NCI-H2029 treated with DMSO at 0.1 percent for 48 hours (cell line): ENCODE data around the gene MTUS2.

Experiments
- DNase-seq: peaks from one replicate; lab custom pipeline; 2025; lab: John Stamatoyannopoulos, UW

The MTUS2 gene

GRCh38 chr13:29484796-29485195 is 664.7 kb downstream of the MTUS2 start:
- no peak for DNase-seq

GRCh38 chr13:29486551-29486950 is 666.4 kb downstream of the MTUS2 start:
- DNase-seq: no peak

GRCh38 chr13:29487466-29488454 is 667.6 kb downstream of the MTUS2 start:
- no peak for DNase-seq

GRCh38 chr13:29489650-29490560 is 669.8 kb downstream of the MTUS2 start:
- no peak for DNase-seq

- DNase-seq: no peak
These were observed 670.4 kb downstream of the MTUS2 start for GRCh38 chr13:29490561-29490885.

GRCh38 chr13:29491248-29491647 is 671.1 kb downstream of the MTUS2 start:
- no peak for DNase-seq

- no peak for DNase-seq
These were observed 673.7 kb downstream of the MTUS2 start for GRCh38 chr13:29493796-29494195.

- DNase-seq: no peak
These were observed 674.4 kb downstream of the MTUS2 start for GRCh38 chr13:29494520-29494919.

- DNase-seq: no peak
These were observed 676.1 kb downstream of the MTUS2 start for GRCh38 chr13:29496241-29496712.

GRCh38 chr13:29497137-29497654 is 677.1 kb downstream of the MTUS2 start:
- DNase-seq: no peak

GRCh38 chr13:29498426-29499040 is 678.4 kb downstream of the MTUS2 start:
- DNase-seq: no peak

GRCh38 chr13:29499506-29500165 is 679.5 kb downstream of the MTUS2 start:
- DNase-seq: no peak

GRCh38 chr13:29500386-29500785 is 680.2 kb downstream of the MTUS2 start:
- DNase-seq: no peak

- DNase-seq: no peak
These were observed 681.5 kb downstream of the MTUS2 start for GRCh38 chr13:29501674-29502073.

GRCh38 chr13:29502391-29503008 is 682.4 kb downstream of the MTUS2 start:
- DNase-seq: no peak

- DNase-seq: no peak
These were observed 683.1 kb downstream of the MTUS2 start for GRCh38 chr13:29503041-29503837.

GRCh38 chr13:29504691-29505090 is 684.6 kb downstream of the MTUS2 start:
- DNase-seq: no peak

- no peak for DNase-seq
These were observed 685.4 kb downstream of the MTUS2 start for GRCh38 chr13:29505511-29505910.

- no peak for DNase-seq
These were observed 685.8 kb downstream of the MTUS2 start for GRCh38 chr13:29505950-29506349.

GRCh38 chr13:29507356-29507755 is 687.2 kb downstream of the MTUS2 start:
- no peak for DNase-seq
